22Rv1 (cell line): ENCODE data around the gene FAM3A.

ENCODE experiments used
- CTCF ChIP-seq: fragments of 450-650 bp; IDR thresholded peaks from 2 replicates; pipeline ENCODE4 v1.5.1; 2017; ENCODE audit warnings: mild to moderate bottlenecking
- ZFX ChIP-seq: fragments of 450-650 bp; IDR thresholded peaks from 2 replicates; pipeline ENCODE4 v1.6.1; 2017; ENCODE audit warnings: antibody characterized with exemption, borderline replicate concordance

GRCh38 chrX:154519389-154519788 is 3.4 kb upstream of the FAM3A start:
- TF ChIP-seq CTCF (no peak), ZFX (no peak)
